Sigmoid colon (tissue), 7 donors: ENCODE results near the gene FLNC. TPM values are rescaled to one million over a fixed set of nuclear protein-coding genes. Genes with fewer than 3 reads are reported as not detected.

Source experiments
- DNase-seq: peaks from one replicate; pipeline ENCODE4 v3.0.0-alpha.2; 2019
- H3K27ac ChIP-seq, 4 donors: fragments of 200-600 bp; sonication (generic); one replicate each; pipeline ENCODE4 v1.5.1; 2016 to 2019; ENCODE audit warnings: mild to moderate bottlenecking in 1 of 4
- H3K27me3 ChIP-seq, 3 donors: fragments of 200-600 bp; sonication (generic); one replicate each; pipeline ENCODE4 v1.5.1; 2019; ENCODE audit warnings: mild to moderate bottlenecking in 1 of 3
- H3K36me3 ChIP-seq, 4 donors: fragments of 200-600 bp; sonication (generic); one replicate each; pipeline ENCODE4 v1.5.1; 2016 to 2019
- H3K4me1 ChIP-seq, 4 donors: fragments of 200-600 bp; sonication (generic); one replicate each; pipeline ENCODE4 v1.5.1; 2017 to 2019
- H3K4me3 ChIP-seq, 4 donors: fragments of 200-600 bp; sonication (generic); one replicate each; pipeline ENCODE4 v1.5.1; 2017 to 2019; ENCODE audit warnings: mild to moderate bottlenecking in 2 of 4, moderate library complexity in 1 of 4
- H3K9me3 ChIP-seq, 4 donors: fragments of 200-600 bp in 3 of 4; sonication (generic) in 3 of 4; one replicate each; pipeline versions ENCODE4 v1.5.1 to v1.6.1; 2013 to 2019
- EP300 ChIP-seq, 4 donors: sonication (generic); formaldehyde crosslinking; IDR thresholded peaks; one replicate each; pipeline ENCODE4 v1.6.1; 2017; ENCODE audit warnings: antibody characterized with exemption in 4 of 4
- POLR2A ChIP-seq, 2 donors: fragments of 450-650 bp; IDR thresholded peaks; one replicate each; pipeline ENCODE4 v1.6.1; 2016; ENCODE audit warnings: antibody characterized with exemption in 2 of 2, mild to moderate bottlenecking in 2 of 2, moderate library complexity in 2 of 2
- POLR2AphosphoS5 ChIP-seq, 4 donors: sonication (generic); formaldehyde crosslinking; IDR thresholded peaks; one replicate each; pipeline ENCODE4 v1.6.1; 2017; ENCODE audit warnings: antibody characterized with exemption in 4 of 4
- WGBS, 2 donors: extraction: QIAGEN DNeasy Blood & Tissue Kit; methylation state at CpG; one replicate each; pipeline ENCODE4 v1.1.7; 2013; 5-methylcytosine and 5-hydroxymethylcytosine counted together
- intact Hi-C: fragments of 100-400 bp; cut with DNase I; formaldehyde crosslinking; loops from one replicate; pipeline ENCODE4 v1.15.1; 2023
- polyA plus RNA-seq, 3 donors: library from polyadenylated mRNA; stranded (reverse); fragments of 200-250 nt; gene quantifications; one replicate each; pipeline ENCODE4 v1.2.3, GENCODE V29; 2013
- total RNA-seq, 4 donors: library from RNA; depleted of rRNA; stranded (reverse); fragments of >200 nt; gene quantifications; one replicate each; pipeline ENCODE4 v1.1.0, GENCODE V29; 2016
- TF ChIP-seq, protein P1 (sequence below), 4 experiments: fragments of 450-650 bp in 3 of 4; fragments of 200-600 bp in 1 of 4; IDR thresholded peaks; one replicate each; pipeline ENCODE4 v1.5.1; 2016 to 2019; ENCODE audit warnings: antibody characterized with exemption in 4 of 4, mild to moderate bottlenecking in 3 of 4, moderate library complexity in 2 of 4
- donor health status: healthy with polysubstance abuse.
- donor health status: Bipolar disorder and iron deficiency.
- donor health status: healthy.

Gene FLNC
- total and polyA plus RNA-seq, 7 donors: 0.69 to 489 (median 95.3) TPM

DNA sequence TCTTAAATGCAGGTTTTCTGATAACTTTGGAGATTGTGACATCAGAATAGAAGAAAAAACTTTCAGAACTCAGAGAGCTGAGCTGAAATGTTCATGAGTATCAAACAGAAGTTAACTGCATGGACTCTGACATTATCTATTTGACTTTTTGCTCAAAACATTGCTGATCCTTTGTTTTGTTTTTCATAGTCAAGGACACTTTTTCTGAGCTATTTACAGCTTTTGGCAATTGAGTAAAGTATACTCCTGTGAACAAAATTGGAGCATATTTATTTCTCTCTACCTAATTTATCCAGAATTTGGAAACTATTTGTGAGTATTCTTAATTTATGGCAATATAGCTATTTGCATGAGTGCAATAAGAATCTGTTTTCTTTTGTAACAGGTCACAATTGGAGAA is 69.2 kb downstream of the FLNC start:
- TF ChIP-seq POLR2AphosphoS5 (IDR thresholded peaks at IDR 0.05): no peak
- TF ChIP-seq EP300 (IDR thresholded peaks at IDR 0.05): no peak
- TF ChIP-seq, protein P1, sequence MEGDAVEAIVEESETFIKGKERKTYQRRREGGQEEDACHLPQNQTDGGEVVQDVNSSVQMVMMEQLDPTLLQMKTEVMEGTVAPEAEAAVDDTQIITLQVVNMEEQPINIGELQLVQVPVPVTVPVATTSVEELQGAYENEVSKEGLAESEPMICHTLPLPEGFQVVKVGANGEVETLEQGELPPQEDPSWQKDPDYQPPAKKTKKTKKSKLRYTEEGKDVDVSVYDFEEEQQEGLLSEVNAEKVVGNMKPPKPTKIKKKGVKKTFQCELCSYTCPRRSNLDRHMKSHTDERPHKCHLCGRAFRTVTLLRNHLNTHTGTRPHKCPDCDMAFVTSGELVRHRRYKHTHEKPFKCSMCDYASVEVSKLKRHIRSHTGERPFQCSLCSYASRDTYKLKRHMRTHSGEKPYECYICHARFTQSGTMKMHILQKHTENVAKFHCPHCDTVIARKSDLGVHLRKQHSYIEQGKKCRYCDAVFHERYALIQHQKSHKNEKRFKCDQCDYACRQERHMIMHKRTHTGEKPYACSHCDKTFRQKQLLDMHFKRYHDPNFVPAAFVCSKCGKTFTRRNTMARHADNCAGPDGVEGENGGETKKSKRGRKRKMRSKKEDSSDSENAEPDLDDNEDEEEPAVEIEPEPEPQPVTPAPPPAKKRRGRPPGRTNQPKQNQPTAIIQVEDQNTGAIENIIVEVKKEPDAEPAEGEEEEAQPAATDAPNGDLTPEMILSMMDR (IDR thresholded peaks at IDR 0.05): no peak
- TF ChIP-seq POLR2A (IDR thresholded peaks at IDR 0.05): no peak
- no peak overlapping the region for H3K27ac ChIP-seq
- intact Hi-C loops: no loop called here

DNA sequence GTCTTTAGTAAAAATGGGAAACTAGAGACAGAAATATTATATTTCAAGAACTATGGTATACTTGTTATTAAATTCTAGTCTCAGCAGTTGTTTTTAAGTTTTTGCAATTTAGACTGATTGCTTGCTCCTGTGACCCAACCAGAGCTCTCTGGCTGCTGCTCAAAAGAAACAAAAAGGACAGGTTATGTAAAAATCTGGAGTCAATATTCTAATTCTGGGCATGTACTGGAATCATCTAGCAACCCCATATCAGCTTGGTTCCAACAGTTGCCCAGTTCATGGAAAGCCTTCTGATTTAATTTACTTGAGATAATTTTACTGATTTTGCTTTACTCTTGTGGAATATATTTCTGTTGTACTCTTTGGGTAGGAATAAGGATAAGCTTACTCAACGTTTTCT is 70.0 kb downstream of the FLNC start:
- H3K36me3 ChIP-seq: no peaks in the 10 kb centered on the region
- 75 to 77% methylated on average over 1 of the region's 1 CpG for WGBS, 2 donors
- peaks cover 0 to 6% (median 0%) of the 10 kb centered on the region in 3 donors for H3K27me3 ChIP-seq
- no peaks in the 10 kb centered on the region for H3K4me1 ChIP-seq
- H3K4me3 ChIP-seq: no peak overlapping the region
- H3K27ac ChIP-seq: no peak overlapping the region
- no peak for DNase-seq
- TF ChIP-seq POLR2AphosphoS5 (IDR thresholded peaks at IDR 0.05) (no peak), POLR2A (IDR thresholded peaks at IDR 0.05) (no peak), EP300 (IDR thresholded peaks at IDR 0.05) (no peak)
- TF ChIP-seq, protein P1 (IDR thresholded peaks at IDR 0.05): no peak
- intact Hi-C loops: no loop called here
- H3K9me3 ChIP-seq: no peaks in the 10 kb centered on the region

More for the DNA sequence above, 69.2 kb downstream of the FLNC start:
- Histone ChIP-seq H3K4me3 (no peak overlapping the region), H3K9me3 (no peaks in the 10 kb centered on the region), H3K36me3 (no peaks in the 10 kb centered on the region), H3K27me3 (peaks cover 0 to 4% (median 0%) of the 10 kb centered on the region in 3 donors), H3K4me1 (no peaks in the 10 kb centered on the region)
- no peak for DNase-seq

DNA sequence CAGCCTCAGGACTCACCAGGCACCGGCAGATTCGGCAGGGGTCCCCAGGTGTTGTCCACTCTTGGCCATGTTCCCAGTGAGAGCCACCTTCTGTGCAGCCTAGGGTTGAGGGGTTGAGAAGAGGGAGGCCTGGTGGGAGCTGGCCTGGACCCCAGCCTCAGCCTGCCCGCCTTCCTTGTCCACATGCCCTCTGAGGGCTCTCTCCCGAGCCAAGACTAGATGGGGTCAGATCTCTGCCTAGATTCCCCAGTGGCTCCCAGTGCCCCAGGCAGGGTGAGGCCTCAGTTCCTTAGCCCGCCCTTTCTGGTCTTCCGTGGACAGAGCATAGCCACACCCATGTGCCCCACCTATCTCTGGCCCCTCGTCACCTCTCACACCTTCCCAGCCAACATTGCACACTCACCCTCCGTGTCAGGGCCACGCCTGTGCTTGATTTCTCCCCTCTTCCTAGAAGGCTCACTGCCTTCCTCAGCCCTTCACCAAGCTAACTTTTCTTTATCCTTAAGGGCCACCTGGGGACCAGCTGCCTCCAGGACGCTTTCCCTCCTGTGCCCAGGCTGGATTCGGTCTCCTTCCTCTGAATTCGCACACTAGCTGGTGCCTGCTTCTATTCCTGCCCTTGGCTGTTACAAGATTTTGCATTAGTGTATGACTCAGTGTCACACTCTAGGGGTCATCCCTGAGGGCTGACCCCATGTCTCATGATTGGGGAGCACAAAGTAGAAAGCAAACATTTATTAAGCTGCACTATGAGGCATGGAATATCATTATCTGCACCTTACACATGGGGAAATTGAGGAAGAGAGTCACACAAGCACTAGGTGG is 72.8 kb downstream of the FLNC start:
- Histone ChIP-seq H3K4me1 (no peaks in the 10 kb centered on the region), H3K9me3 (no peaks in the 10 kb centered on the region), H3K36me3 (no peaks in the 10 kb centered on the region), H3K4me3 (no peak overlapping the region), H3K27me3 (peaks cover 0 to 21% (median 0%) of the 10 kb centered on the region in 3 donors), H3K27ac (no peak overlapping the region)
- WGBS, 2 donors: 54 to 78% methylated on average over 12 of the region's 12 CpGs
- TF ChIP-seq EP300 (IDR thresholded peaks at IDR 0.05) (no peak), POLR2AphosphoS5 (IDR thresholded peaks at IDR 0.05) (no peak), POLR2A (IDR thresholded peaks at IDR 0.05) (no peak)
- TF ChIP-seq, protein P1 (IDR thresholded peaks at IDR 0.05): no peak
- DNase-seq: peak; percentile 43
- intact Hi-C loops: no loop called here

DNA sequence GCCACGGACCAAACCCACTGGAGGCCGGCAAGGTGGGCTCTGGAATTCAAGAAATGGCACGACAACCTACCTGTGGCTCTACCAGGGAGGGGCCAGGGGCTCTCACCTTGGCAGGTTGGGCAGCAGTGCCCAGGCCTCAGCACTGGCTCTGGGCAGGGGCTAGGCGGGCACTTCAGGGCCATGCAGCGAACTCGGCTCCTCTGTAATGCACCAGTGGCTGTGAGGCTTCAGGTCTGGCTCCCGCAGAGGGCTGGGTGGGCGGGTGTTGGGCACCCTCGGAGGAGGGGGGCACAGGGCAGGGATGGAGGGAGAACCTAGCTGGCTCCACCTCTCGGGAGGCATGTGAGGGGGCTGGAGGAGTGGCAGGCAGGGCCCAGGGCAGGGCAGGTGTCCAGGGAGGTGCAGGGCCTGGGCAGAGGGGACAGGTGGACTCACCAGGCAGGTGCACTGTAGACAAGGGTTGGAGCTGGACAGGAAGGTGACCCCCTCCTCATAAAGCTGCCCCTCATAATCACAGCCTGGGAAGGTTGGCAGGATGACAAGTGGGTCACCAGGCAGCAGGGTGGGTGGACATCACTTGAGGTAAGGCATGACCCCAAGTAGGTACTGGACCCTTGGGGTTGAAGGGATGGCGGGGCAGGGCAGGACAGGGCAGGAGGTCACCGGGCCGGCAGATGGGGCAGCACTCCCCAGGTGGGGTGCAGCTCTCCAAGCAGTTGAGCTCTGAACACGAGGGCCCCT is 73.6 kb downstream of the FLNC start:
- H3K4me1 ChIP-seq: no peaks in the 10 kb centered on the region
- intact Hi-C loops: no loop called here

More for the DNA sequence above, 73.6 kb downstream of the FLNC start:
- 81 to 86% methylated on average over 14 of the region's 14 CpGs for WGBS, 2 donors
- Histone ChIP-seq H3K27me3 (peaks cover 0 to 27% (median 0%) of the 10 kb centered on the region in 3 donors), H3K9me3 (no peaks in the 10 kb centered on the region), H3K27ac (no peak overlapping the region), H3K4me3 (no peak overlapping the region), H3K36me3 (no peaks in the 10 kb centered on the region)
- TF ChIP-seq EP300 (IDR thresholded peaks at IDR 0.05) (no peak), POLR2A (IDR thresholded peaks at IDR 0.05) (no peak), POLR2AphosphoS5 (IDR thresholded peaks at IDR 0.05) (no peak)
- TF ChIP-seq, protein P1 (IDR thresholded peaks at IDR 0.05): no peak
- peak; percentile 63 for DNase-seq
